Thyroid gland (tissue), 4 donors: ENCODE results near the gene HOXD8. TPM values are rescaled to one million over a fixed set of nuclear protein-coding genes. Genes with fewer than 3 reads are reported as not detected.

Experiments used
- DNase-seq, 2 donors: peaks; one replicate each; pipeline ENCODE4 v3.0.0-alpha.2; 2019
- H3K27ac ChIP-seq, 3 donors: fragments of 200-600 bp; sonication (generic); 1 replicate in 2 of 3; 2 replicates in 1 of 3; pipeline ENCODE4 v1.5.1; 2016 to 2019; ENCODE audit warnings: mild to moderate bottlenecking in 1 of 3, moderate library complexity in 1 of 3
- H3K27me3 ChIP-seq: fragments of 200-600 bp; sonication (generic); one replicate; pipeline ENCODE4 v1.5.1; 2019
- H3K36me3 ChIP-seq, 2 donors: fragments of 200-600 bp; sonication (generic); one replicate each; pipeline ENCODE4 v1.5.1; 2016 to 2019
- H3K4me1 ChIP-seq, 2 donors: fragments of 200-600 bp; sonication (generic); one replicate each; pipeline ENCODE4 v1.5.1; 2017 to 2019
- H3K4me3 ChIP-seq, 3 donors: fragments of 200-600 bp; sonication (generic); replicated peaks in 1 of 3; 1 replicate in 2 of 3; 2 replicates in 1 of 3; pipeline ENCODE4 v1.5.1; 2016; ENCODE audit warnings: mild to moderate bottlenecking in 1 of 3
- H3K9me3 ChIP-seq: fragments of 200-600 bp; sonication (generic); one replicate; pipeline ENCODE4 v1.5.1; 2017
- POLR2A ChIP-seq, 2 donors: fragments of 450-650 bp; IDR thresholded peaks; one replicate each; pipeline ENCODE4 v1.6.1; 2017; ENCODE audit warnings: antibody characterized with exemption in 2 of 2, mild to moderate bottlenecking in 2 of 2, moderate library complexity in 1 of 2
- WGBS, 2 donors: methylation state at CpG; one replicate each; pipeline ENCODE4 v1.1.5; 2017; 5-methylcytosine and 5-hydroxymethylcytosine counted together
- intact Hi-C: fragments of 100-400 bp; cut with DNase I; formaldehyde crosslinking; loops from one replicate; pipeline ENCODE4 v1.15.1; 2023
- total RNA-seq, 4 donors: library from RNA; depleted of rRNA; stranded (reverse); fragments of >200 nt; gene quantifications; one replicate each; pipeline ENCODE4 v1.2.3, GENCODE V29; 2016
- TF ChIP-seq, protein P1 (sequence below), 6 experiments: fragments of 200-600 bp in 3 of 6; fragments of 450-650 bp in 3 of 6; sonication (generic) in 3 of 6; IDR thresholded peaks; one replicate each; pipeline ENCODE4 v1.5.1; 2016 to 2019; ENCODE audit warnings: antibody characterized with exemption in 6 of 6, mild to moderate bottlenecking in 2 of 6, inconsistent platforms in 1 of 6, moderate library complexity in 1 of 6

HOXD8 gene
- total RNA-seq, 4 donors from 2014 or later: 4.1 to 24.9 (median 9.9) TPM

DNA sequence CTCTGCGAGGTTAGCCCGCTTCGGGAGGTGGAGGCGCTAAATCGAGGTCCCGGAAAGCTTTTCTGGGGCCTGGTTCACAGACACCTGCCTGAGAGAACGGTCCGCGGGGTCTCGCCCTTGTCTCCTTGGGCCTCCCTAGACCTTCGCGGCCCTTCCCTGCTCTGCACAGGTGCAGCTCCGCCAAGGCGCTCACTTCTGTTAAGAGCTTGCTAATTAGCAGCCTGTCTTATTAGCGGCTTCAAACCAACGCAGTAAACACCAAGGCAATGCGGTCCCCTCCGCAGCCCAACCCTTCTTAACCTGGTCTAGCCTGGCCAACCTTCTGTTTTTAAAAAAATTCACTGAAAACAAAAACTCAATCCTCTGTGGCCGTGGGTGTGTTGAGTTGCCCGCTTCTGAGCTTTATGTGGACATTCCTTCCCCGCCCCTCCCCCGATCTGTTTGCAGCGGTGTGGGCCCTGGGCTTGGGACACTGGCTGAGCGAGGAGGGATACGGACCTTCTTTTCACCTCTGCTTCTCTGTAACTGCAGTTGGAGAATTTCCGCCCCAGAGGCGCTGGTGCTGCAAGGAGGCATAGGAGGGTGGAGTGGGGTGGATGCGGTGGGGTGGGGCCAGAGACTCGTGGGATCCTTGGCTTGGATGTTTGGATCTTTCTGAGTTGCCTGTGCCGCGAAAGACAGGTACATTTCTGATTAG is 18.4 kb downstream of the HOXD8 start:
- H3K4me1 ChIP-seq: peaks cover 0 to 5% of the 10 kb centered on the region in 2 donors
- H3K9me3 ChIP-seq: no peaks in the 10 kb centered on the region
- H3K27me3 ChIP-seq: peaks cover 54% of the 10 kb centered on the region
- intact Hi-C loops: no loop called here
- TF ChIP-seq, protein P1, sequence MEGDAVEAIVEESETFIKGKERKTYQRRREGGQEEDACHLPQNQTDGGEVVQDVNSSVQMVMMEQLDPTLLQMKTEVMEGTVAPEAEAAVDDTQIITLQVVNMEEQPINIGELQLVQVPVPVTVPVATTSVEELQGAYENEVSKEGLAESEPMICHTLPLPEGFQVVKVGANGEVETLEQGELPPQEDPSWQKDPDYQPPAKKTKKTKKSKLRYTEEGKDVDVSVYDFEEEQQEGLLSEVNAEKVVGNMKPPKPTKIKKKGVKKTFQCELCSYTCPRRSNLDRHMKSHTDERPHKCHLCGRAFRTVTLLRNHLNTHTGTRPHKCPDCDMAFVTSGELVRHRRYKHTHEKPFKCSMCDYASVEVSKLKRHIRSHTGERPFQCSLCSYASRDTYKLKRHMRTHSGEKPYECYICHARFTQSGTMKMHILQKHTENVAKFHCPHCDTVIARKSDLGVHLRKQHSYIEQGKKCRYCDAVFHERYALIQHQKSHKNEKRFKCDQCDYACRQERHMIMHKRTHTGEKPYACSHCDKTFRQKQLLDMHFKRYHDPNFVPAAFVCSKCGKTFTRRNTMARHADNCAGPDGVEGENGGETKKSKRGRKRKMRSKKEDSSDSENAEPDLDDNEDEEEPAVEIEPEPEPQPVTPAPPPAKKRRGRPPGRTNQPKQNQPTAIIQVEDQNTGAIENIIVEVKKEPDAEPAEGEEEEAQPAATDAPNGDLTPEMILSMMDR (IDR thresholded peaks at IDR 0.05): no peak
- TF ChIP-seq POLR2A (IDR thresholded peaks at IDR 0.05): no peak
- H3K36me3 ChIP-seq: no peaks in the 10 kb centered on the region
- H3K27ac ChIP-seq: no peak overlapping the region
- no peak overlapping the region for H3K4me3 ChIP-seq
- no peak for DNase-seq
- 20 to 35% methylated on average over 24 to 30 of the region's 31 CpGs for WGBS, 2 donors

DNA sequence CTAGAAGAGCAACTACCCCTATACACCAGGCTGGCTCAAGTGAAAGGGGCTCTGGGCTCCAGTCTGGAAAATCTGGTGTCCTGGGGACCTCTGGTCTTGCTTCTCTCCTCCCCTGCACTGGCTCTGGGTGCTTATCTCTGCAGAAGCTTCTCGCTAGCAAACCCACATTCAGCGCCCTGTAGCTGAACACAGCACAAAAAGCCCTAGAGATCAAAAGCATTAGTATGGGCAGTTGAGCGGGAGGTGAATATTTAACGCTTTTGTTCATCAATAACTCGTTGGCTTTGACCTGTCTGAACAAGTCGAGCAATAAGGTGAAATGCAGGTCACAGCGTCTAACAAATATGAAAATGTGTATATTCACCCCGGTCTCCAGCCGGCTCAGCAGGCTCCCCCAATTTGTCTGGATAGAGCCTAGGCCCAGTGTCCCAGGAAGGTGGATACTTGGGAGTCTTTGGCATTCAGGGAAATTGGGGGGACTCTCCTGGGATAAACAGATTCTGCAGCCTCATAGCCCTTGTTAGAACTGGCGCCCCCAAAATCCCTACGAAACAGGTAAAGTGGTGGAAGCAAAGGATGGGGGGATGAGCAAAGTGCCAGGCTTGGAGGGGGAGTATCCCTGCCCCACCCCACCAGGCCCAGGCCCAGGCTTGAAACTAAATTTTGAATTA is 19.4 kb downstream of the HOXD8 start:
- Histone ChIP-seq H3K27me3 (peaks cover 61% of the 10 kb centered on the region), H3K4me1 (peaks cover 0 to 5% of the 10 kb centered on the region in 2 donors), H3K27ac (no peak overlapping the region), H3K36me3 (no peaks in the 10 kb centered on the region), H3K9me3 (no peaks in the 10 kb centered on the region), H3K4me3 (no peak overlapping the region)
- TF ChIP-seq POLR2A (IDR thresholded peaks at IDR 0.05): no peak
- TF ChIP-seq, protein P1 (IDR thresholded peaks at IDR 0.05): no peak
- WGBS, 2 donors: 34 to 36% methylated on average over 9 to 11 of the region's 11 CpGs
- intact Hi-C loops: no loop called here
- DNase-seq: no peak

DNA sequence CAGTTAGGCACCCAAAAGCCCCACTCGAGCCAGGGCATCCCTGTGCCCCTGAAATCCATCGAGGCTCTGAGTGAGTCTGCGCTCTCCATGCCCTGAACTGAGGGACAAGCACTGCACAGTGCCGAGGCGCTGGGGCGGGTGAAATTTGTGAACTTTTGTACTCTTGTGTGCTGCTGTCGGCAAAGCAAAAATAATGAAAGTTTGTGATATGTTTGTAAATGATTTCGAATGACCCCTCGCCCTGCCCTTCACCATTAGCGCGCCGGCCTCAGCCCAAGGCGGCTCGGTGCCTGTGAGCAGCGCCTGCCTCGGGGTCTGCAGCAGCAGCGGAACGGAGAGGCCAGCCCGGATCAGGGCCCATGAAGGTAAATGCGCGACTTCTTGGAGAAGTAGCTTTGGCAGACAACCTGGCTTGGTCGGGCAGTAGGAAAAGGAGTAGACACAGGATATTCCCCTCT is 20.0 kb downstream of the HOXD8 start:
- WGBS, 2 donors: 24 to 30% methylated on average over 18 to 22 of the region's 22 CpGs
- H3K36me3 ChIP-seq: no peaks in the 10 kb centered on the region
- peaks cover 61% of the 10 kb centered on the region for H3K27me3 ChIP-seq
- H3K9me3 ChIP-seq: no peaks in the 10 kb centered on the region
- TF ChIP-seq, protein P1 (IDR thresholded peaks at IDR 0.05): no peak
- no peak for TF ChIP-seq POLR2A (IDR thresholded peaks at IDR 0.05)
- H3K4me3 ChIP-seq: no peak overlapping the region
- intact Hi-C loops: no loop called here
- no peak overlapping the region for H3K27ac ChIP-seq
- H3K4me1 ChIP-seq: peaks cover 0 to 5% of the 10 kb centered on the region in 2 donors
- no peak for DNase-seq

DNA sequence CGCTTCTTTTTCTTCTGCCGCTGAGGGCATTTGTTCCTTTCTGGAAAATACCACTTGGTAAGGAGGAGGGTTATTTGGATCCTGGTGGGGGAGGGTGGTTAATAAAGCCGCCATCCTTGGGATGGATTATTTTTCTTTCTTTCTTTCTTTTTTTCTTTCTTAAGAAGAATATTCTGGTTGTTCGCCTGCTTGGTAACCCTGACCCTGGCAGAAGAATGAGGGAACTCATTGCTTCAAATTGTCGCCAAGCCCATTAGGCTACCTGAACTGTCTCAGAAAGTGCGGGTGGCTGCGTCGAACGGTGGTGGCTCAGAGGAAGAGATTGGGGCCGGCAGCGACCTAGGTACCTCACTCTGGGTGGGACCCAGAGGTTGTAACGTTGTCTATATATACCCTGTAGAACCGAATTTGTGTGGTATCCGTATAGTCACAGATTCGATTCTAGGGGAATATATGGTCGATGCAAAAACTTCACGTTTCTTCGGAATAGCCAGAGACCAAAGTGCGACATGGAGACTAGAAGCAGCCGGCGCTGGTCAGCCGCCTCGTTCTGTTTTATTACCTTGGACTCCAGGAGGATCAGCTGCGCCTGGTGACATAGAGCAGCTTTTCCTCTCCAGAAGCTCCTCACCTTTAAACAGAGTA is 20.6 kb downstream of the HOXD8 start:
- DNase-seq: no peak
- TF ChIP-seq POLR2A (IDR thresholded peaks at IDR 0.05): no peak
- TF ChIP-seq, protein P1 (IDR thresholded peaks at IDR 0.05): no peak
- 30 to 34% methylated on average over 24 of the region's 24 CpGs for WGBS, 2 donors
- H3K27ac ChIP-seq: no peak overlapping the region
- no peaks in the 10 kb centered on the region for H3K9me3 ChIP-seq
- peaks cover 61% of the 10 kb centered on the region for H3K27me3 ChIP-seq
- peaks cover 0 to 5% of the 10 kb centered on the region in 2 donors for H3K4me1 ChIP-seq
- intact Hi-C loops: no loop called here
- H3K4me3 ChIP-seq: no peak overlapping the region
- no peaks in the 10 kb centered on the region for H3K36me3 ChIP-seq
